ENCODE results near the gene OR9A4.

OR9A4 gene

DNA sequence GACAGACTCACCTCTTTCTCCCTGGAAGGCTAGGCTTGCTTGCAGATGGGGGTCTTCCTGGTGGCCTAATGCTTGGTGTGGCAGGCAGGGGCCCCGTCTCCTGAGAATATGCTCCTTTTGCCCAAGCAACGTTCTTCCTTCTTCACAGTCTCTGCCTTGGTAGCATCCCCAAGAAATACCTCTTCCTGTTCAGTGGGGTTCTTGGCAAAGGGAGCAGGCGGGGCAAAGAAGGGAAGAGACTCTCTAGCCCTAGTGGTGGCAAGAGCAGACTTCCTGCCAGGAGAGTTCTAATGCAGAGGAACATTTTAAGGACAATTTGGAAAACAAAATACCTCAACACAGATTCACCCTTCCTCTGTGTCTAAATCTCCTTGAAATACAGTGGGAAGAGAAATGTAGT lies 30.6 kb downstream of the OR9A4 start, which contains the start of gene CLEC5A:
TSS of gene CLEC5A (minus strand) at position 179 of the 400 bp plus-strand sequence. CDS start 682 bp downstream, outside the sequence.
- DNase-seq = no peak
- no peak for ATAC-seq

DNA sequence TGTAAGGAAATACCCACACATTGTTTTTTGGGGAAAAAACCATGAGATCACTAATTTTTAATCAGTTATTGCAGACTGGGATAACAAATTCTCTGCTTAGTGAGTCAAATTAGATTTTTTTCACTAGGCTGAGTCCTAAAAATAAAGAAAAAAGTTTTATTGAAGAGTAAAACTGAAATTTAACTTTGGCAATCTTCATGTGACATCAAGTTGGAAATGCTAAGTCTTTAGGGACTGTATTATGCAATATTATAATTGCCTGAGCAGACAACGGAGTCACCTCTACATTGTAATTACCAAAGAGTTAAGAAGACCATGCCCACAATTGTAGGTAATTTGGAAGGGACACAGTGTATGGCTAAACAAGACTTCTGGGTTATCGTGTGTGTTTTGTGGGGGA lies 32.8 kb downstream of the OR9A4 start:
- ATAC-seq (no peak), DNase-seq (no peak)

DNA sequence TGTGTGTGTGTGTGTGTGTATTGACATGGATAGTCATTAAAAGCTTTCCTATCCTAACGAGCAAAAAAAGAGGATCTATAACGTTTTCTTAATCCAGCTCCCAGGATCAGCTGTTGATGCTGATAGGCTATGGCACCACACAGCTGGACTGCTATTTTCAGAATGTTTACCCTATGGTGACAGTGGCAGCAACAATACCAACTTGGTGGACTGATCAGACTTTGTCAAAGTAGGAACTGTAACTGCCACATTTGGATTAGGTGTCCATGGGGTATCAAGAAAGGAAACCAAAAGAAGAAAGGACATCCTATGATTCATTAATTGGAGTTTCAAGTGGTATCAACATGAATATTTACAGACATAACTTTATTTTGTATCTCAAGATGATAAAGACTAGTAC lies 33.3 kb downstream of the OR9A4 start:
- ATAC-seq (no peak), DNase-seq (no peak)

DNA sequence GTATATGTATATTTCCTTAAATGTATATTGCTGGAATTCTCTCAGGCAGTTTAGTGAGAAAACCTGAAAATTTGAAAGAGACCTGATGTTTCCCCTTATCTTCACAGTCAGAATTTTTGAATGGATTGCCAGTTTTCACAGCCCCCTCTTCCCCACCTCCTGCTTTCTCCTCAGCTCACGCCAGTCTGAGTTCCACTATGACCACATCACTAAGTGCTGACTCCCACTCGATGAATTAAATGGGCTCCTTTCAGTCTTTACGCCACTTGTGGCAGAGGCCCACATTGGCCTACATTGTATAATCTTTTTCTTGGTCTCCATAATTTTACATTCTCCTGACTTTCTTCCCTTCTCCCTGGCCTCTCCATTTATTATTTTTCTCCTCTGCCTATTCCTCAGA lies 33.7 kb downstream of the OR9A4 start:
- ATAC-seq (no peak), DNase-seq (no peak)

DNA sequence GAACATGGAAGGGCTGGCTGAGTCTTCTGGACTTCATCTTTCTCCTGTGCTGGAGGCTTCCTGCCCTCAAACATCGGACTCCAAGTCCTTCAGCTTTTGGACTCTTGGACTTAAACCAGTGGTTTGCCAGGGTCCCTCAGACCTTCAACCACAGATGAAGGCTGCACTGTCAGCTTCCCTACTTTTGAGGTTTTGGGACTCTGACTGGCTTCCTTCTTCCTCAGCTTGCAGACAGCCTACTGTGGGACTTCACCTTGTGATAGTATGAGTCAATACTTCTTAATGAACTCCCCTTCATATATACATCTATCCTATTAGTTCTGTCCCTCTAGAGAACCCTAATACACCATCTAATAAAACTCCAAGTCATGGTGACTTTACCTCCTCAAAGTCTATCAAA lies 34.6 kb downstream of the OR9A4 start:
- ATAC-seq (no peak), DNase-seq (no peak)

DNA sequence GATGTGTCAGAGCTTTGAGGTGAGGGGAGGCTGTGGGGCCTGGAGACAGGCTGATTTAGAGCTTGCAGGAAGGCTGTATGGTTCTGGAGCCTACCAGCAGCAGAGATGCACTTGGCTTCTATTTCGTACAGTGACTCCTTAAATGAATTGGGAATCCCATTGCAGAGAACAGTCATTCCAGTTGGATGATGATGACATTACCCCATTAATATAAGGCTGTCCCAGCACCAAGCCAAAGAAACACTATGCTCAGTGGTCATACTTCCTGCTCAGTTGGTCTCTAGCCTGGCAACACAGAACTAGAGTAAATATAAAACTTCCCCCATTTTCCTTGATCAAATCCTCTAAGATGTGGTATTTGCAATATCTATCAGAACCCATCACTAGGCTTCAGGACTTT lies 36.3 kb downstream of the OR9A4 start:
- ATAC-seq (no peak), DNase-seq (no peak)

DNA sequence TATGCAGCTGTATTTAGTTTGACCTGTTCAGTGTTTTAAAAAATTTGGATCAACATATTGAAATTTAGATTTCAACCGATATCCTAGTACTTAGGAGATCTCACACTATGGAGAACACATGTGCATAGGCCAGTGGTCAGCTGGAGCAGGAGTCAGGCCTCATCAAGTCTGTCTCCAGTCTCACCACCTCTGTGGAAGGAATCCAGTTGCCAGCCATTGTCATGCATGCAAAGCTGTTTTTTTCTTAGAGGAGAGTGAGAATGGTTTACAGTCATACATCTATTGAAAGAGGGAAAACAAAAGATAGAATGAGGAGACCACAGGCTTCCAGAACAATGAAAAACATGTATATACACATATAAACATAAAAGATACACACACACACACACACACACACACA lies 38.1 kb downstream of the OR9A4 start:
- ATAC-seq (no peak), DNase-seq (no peak)

DNA sequence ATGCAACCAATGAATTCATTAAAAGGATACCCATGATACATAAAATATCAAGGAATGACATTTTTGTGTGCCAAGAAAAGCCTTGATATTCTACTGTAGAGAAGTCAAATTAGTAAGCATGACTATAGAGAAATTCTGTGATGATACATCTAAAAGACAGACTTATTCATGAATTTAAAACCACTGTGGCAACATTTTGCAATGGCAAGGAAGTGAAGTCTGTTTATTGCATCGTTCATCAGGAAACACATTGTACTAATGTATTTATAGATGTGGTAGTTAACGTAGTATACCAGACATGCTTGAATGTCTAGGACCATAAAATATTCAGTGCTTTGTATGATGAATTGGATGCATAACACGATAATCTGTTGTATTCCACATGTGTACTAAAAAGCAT lies 39.9 kb downstream of the OR9A4 start:
- no peak for ATAC-seq

DNA sequence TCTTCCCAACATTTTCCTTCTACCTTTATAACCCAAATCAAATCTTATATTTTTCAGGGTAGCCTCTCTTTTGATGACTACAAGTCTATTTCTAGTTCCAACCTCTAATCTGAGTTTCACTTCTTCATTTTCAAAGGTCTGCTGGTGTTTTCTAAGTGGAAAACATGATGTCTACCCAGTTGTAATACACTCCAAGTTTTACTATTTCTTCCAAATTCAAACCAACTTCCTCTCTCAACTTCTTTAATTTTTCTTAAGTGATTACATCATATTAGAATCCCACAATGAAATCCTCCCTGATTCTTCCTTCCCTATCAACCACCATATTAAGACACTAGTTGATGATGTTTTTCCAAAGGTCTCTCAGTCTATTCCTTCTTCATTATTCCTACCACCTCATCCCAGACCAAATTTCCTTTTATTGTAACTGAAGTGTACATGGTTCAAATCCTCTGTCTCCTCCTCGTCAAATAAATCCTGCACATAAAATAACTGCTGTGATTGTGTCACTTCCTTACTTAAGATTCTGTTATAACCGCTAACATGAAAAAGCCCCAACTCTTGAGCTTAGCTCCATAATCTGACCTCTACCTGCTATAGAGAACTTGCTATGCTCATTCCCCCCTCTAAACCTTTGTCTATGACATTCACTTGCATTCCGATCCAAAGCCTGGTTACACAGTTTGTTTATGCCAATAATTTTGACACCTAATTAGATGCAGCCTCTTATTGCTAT lies 44.7 kb downstream of the OR9A4 start:
- DNase-seq (no peak), ATAC-seq (no peak)

More for the DNA sequence above, 39.9 kb downstream of the OR9A4 start:
- no peak for DNase-seq

Measured in stimulated activated naive CD8-positive, alpha-beta T cell treated with anti-CD3 and anti-CD28 coated beads, Interleukin-15, Interleukin-2, amounts not matched to agents 100 U/mL and 50 U/mL, for 24 hours (primary cell).